GM06990 (cell line): ENCODE measurements around the gene RHOT1.
"Not testable (repeated sequence)": the region's sequence is repeated elsewhere in the genome, so short reads cannot be mapped to it uniquely, and the experiment has no call there.

Experiments used
- DNase-seq: peaks from one replicate; pipeline ENCODE4 v3.0.0-alpha.2; 2011; ENCODE audit not compliant: insufficient read length; ENCODE audit errors: extremely low read depth
- H3K27me3 ChIP-seq: replicated peaks from 2 replicates; pipeline ENCODE4 v1.6.0; 2011; ENCODE audit warnings: low read length; ENCODE audit not compliant: control insufficient read depth, insufficient read depth
- H3K36me3 ChIP-seq: 2 replicates; pipeline ENCODE4 v1.5.1; 2011; ENCODE audit warnings: low read length; ENCODE audit not compliant: control insufficient read depth, insufficient read depth
- H3K4me3 ChIP-seq: replicated peaks from 2 replicates; pipeline ENCODE4 v1.5.1; 2011; ENCODE audit warnings: low read depth, mild to moderate bottlenecking, control low read depth, low read length
- TF ChIP-seq, protein P1 (sequence below): IDR thresholded peaks from 2 replicates; pipeline ENCODE4 v1.5.1; 2011; ENCODE audit warnings: low read length, control low read depth, mild to moderate bottlenecking, inconsistent platforms; ENCODE audit not compliant: insufficient read depth, poor library complexity, severe bottlenecking

The RHOT1 gene

DNA sequence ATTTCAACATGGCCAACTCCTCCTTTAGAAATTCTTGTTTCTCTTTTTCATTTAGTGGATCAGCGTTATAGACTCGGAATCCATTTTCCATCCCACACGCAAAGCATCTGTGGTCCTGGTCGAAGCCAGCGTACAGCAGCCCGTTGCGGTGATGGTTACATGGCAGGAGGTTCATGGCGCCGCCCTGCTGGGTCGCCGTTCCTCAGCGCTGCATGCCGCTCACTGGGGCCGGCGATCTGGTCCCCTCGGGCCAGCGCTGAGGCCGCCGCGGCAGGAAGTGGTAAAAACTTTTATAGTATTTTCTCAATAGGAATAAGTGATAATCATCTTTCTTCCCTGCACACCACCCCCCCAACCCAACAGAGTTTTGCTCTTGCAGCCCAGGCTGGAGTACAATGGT is 29.9 kb upstream of the RHOT1 start:
- TF ChIP-seq, protein P1, sequence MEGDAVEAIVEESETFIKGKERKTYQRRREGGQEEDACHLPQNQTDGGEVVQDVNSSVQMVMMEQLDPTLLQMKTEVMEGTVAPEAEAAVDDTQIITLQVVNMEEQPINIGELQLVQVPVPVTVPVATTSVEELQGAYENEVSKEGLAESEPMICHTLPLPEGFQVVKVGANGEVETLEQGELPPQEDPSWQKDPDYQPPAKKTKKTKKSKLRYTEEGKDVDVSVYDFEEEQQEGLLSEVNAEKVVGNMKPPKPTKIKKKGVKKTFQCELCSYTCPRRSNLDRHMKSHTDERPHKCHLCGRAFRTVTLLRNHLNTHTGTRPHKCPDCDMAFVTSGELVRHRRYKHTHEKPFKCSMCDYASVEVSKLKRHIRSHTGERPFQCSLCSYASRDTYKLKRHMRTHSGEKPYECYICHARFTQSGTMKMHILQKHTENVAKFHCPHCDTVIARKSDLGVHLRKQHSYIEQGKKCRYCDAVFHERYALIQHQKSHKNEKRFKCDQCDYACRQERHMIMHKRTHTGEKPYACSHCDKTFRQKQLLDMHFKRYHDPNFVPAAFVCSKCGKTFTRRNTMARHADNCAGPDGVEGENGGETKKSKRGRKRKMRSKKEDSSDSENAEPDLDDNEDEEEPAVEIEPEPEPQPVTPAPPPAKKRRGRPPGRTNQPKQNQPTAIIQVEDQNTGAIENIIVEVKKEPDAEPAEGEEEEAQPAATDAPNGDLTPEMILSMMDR: no peak
- Histone ChIP-seq H3K36me3 (no peaks in the 10 kb centered on the region), H3K4me3 (no peak overlapping the region), H3K27me3 (no peaks in the 10 kb centered on the region)
- no peak for DNase-seq

DNA sequence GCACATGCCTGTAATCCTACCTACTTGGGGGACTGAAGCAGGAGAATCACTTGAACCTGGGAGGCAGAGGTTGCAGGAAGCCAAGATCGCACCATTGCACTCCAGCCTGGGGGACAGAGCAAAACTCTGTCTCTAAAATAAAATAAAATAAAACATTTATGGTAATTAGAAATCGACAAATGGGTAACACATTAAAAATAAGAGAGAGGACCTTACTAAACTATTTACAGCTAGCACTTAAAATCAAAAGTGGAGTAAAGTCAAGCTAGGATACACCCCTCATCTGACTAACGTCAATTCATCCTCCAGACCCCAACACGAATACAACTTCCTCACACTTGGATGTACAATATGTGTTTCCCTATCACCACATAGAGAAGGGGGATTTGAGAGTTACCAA is 27.8 kb upstream of the RHOT1 start:
- no peaks in the 10 kb centered on the region for H3K27me3 ChIP-seq
- H3K36me3 ChIP-seq: no peaks in the 10 kb centered on the region
- TF ChIP-seq, protein P1: no peak
- DNase-seq: no peak
- no peak overlapping the region for H3K4me3 ChIP-seq

GRCh38 chr17:32115546-32115945 is 26.8 kb upstream of the RHOT1 start:
- H3K36me3 ChIP-seq, DNase-seq, H3K27me3 ChIP-seq, H3K4me3 ChIP-seq: not testable (repeated sequence)

DNA sequence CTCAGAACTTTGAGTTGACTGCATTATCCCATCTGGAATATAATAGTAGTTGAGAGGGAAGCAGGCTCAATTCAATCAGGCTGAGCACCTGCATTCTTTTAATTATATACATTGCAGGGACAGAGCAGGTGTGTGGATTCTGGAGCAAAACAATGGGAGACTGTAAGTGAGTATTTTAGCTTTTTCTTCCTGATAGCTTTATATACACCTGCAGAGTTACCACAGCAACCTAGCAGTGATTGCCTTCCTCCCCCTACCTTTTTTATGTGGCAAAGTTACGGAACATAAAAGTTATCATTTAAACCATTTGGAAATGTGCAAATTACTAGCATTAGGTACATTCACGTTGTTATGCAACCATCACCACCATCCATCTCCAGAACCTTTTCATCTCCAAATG is 25.4 kb upstream of the RHOT1 start:
- H3K36me3 ChIP-seq: no peaks in the 10 kb centered on the region
- H3K4me3 ChIP-seq: no peak overlapping the region
- no peak for DNase-seq
- TF ChIP-seq, protein P1: no peak
- H3K27me3 ChIP-seq: no peaks in the 10 kb centered on the region

DNA sequence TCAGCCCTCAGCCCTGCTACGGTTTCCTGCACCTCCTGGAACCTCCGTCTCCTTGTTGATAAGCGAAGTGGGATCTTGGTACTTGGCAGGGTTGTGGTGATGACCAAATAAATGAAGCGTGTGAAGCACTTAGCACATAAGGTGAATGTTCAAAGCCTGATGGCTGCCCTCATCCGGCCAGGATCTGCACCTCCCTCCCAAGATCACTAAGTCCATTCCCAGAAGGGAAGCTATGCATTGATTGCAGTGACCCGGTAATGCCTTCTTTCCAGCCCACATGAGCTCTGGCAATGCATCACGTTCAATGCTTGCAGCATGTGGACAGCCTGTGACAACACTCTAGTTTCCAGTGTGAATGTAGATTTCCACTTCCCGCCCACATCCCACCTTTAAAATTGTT is 24.9 kb upstream of the RHOT1 start:
- H3K4me3 ChIP-seq: no peak overlapping the region
- DNase-seq: no peak
- TF ChIP-seq, protein P1: no peak
- H3K36me3 ChIP-seq: no peaks in the 10 kb centered on the region
- H3K27me3 ChIP-seq: no peaks in the 10 kb centered on the region

DNA sequence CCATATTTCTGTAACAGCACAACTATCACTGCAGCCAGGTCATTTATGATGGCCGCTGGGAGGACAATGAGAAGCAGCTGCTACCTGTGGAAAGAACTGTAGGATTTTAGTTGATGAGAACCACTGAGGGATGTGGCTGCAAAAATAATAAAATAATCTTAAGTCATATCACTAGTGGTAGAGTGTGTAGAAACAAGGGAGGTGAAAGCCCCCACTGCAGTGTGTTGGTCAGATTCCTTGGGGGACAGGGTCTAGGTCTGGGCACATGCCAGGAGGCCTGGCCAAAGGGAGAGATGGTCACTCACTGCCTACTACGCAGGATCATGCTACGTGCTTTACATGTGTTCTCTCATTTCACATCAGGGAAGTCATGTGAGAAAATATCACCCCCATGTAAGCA is 24.2 kb upstream of the RHOT1 start:
- not testable (repeated sequence) for DNase-seq, H3K4me3 ChIP-seq, H3K27me3 ChIP-seq, H3K36me3 ChIP-seq

- DNase-seq: no peak
- TF ChIP-seq, protein P1: no peak
- Histone ChIP-seq H3K36me3 (no peaks in the 10 kb centered on the region), H3K27me3 (no peaks in the 10 kb centered on the region), H3K4me3 (no peak overlapping the region)
These were observed 23.5 kb upstream of the RHOT1 start for GRCh38 chr17:32118835-32119234.
